ENCODE data around the gene IGF2R.
"Not testable (repeated sequence)": the region's sequence is repeated elsewhere in the genome, so short reads cannot be mapped to it uniquely, and the experiment has no call there.

The IGF2R gene

DNA sequence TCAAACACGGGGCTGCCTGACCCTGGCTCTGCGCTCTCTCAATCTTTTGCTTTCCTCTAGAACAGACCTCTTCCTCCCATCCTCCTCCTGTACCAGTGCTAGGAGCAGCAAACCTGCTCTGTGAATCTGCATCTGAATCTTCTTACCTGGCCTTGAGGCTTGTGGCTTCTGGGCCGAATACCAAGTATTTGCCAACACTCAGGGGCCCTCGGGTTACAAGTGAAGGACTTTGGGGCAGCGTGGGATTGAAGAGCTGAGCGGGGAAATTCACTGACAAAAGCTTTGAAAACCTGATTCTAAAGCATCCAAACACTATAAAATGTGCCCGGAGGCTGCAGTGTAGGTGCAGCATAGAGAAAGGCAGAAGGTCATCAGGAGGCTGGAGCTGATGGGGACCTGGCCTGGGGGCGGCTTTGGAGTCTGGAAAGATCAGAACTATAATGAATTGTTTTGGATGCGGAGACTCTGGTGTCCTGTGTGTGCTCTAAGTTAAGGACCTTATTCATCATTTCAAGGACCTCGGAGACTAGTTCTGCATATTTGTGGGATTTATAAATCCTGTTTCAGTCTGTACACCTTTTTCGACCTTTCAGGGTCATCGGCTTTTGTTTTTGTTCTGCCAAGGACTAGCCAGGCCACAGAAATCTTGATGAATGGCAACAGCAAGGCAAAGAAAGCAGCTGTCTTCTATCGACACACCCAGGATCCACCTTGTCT, 16.4 kb upstream of the IGF2R start:
- DNase-seq (ENCODE audit: low spot score) = no peak

DNA sequence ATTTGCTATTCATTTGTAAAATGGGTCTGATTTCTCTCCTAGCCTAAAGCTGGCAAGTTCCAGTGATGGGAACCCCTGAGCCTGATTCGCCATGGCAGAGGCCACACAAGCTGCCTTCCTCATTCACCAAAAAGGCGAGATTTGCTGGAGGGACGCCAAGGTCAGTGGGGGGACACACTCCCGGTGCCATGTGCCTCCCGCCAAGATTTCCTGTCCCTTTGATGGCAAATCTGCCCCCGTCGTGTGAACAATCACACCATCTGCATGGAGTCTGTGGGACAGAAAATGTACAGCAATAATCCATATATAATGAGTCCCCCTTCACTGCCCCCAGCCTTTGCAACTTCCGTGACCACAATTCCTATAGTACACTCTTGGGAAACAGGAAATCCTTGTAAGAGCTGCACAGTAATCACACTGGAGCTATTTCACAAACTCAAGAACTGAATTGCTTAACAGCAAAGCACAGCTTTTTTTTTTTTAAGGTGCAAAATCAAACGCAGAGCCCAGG, 15.7 kb upstream of the IGF2R start:
- no peak for DNase-seq (ENCODE audit: low spot score)

DNA sequence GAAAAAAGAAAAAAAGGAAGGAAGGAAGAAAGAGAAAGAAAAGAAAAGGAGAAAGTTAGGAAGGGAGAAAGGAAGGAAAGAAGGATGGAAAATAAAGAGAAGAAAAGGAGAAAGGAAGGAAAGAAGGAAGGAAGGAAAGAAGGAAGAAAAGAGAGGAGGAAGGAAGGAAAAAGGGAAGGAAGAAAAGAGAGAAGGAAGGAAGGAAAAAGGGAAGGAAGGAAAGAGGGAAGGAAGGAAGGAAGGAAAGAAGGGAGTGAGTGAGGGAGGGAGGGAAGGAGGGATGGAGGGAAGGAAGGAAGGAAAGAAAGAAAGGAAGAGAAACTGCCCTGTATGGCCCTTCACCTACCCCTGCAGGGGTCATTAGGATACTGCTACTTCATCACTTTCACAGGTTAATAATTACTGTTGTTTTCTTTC, 12.9 kb upstream of the IGF2R start:
- DNase-seq (ENCODE audit: low spot score) = no peak

DNA sequence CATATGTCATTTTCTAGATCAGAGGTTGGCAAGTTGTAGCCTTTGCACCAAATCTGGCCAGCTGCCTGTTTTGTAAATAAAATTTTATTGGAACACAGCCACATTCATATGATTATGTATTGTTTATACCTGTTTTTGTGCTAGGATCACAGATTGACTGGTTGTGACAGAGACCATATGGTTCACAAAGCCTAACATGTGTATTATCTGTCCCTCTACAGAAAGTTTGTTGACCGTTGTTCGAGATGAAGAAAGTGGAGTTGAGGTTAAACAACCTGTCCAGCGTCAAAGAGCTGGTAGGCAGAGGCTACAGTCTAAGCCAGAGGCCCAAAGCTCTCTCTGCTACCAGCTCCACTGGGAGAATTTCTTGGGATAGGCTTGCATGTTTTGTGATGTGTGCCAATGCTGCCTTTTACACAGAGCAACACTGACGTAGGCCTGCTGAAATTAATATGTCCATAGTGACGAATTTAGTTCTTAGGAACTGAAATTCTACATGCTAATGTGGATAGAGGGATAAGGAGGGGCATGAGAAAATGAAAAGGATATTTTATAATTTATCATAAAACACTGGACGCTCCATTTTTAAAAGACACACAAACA, 11.7 kb upstream of the IGF2R start:
- no peak for DNase-seq (ENCODE audit: low spot score)

DNA sequence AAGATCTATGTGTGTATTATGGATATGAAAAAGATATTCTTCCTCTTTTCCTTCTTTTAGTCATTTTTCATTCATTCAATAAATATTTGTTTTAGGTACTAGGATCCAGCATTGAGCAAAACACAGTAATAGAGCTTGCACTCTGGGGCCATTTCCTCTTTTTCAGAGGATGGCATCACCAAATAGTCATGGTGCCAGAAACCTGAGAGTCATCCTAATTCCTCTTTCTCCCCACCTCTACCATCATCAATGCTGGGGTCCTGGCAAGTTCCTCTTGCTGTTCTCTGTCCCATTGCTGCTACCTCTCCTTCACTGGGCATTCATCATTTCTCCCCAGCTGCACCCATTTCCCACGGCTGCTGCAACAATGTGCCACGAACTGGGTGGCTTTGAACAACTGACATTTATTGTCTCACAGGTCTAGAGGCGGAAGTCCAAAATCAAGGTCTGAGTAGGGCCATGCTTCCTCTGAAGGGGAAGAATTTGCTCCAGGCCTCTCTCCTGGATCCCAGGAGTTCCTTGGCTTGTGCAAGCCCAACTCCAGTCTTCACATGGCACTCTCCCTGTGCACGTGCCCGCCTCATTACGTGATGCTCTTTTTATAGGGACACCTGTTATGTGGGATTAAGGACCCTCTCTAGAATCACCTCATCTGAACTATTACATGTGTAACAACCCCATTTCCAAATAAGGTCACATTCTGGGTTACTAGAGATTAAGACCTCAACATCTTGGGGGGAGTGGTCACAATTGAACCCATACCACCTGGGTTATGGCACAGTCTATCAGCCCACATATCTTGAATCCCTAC, 9.5 kb upstream of the IGF2R start:
- no peak for DNase-seq (ENCODE audit: low spot score)

DNA sequence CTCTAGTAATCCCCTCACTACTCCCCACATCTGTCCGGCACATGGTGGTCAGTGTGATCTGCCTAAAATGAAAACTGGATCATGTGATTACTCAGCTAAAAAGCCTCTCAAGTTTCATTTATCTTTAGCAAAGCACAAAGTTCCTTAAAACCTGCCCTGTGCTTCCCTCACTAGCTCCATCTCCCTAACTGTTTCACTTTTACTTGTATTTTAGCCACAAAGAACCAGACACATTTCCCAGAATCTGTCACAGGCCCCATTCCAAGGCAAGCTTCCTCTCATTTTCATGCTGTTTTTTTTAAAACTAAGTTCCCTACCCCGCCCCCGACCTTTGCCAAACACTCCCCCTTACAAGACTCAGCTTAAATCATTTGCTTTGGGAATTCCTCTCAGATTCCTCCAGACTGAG, 8.9 kb upstream of the IGF2R start:
- no peak for DNase-seq (ENCODE audit: low spot score)

DNA sequence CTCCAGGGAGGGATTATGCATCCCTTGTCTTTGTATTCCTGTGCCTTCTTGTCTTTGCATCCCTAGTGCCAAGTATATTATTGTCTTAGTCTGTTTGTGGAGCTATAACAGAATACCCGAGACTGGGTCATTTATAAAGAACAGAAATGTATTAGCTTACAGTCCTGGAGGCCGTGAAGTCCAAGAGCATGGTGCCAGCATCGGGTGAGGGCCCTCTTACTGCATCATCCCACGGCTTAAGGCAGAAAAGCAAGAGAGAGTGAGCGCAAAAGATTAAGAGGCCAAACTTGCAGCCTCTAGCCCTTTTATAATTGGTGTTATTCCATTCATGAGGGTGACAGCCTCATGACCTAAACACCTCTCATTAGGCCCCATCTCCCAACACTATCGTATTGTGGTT, 8.4 kb upstream of the IGF2R start:
- DNase-seq (ENCODE audit: low spot score) = no peak

DNA sequence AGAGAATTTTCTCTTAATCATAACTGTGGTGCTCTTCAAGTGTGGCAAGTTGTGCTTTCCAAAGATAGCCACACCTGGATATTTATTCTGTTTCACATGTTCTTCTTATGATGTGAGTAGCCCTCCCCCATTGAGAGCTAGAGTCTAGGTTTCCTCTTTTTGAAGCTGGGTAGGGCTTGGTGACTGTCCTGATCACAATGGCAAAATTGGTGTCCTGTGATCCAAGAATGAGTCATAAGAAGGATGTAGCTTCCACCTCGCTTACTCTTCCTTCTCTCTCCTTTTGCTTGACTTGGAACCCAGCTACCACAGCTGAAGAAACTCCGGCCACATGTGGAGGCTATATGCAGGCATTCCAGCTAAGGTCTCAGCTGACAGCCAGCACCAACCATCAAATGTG, 7.4 kb upstream of the IGF2R start:
- peak; percentile 26 for DNase-seq (ENCODE audit: low spot score)

DNA sequence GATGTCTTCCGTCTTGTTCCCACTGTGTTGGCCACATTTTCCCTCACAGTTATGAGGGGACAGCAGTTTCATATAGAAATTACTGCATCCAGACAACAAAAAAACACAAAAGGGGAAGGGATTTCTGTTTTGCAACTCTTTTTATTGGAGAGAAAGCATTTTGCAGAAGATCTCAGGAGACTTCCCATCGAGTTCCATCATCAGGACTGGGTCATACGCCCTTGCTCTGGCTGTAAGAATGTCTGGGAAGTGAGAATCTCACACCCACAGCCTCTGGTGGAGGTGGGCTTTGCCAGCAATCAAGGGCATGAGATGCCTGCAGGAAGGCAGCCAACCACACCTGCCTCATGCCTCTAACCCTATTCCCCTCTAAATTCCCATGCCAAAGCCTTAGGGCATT, 5.8 kb upstream of the IGF2R start:
- DNase-seq (ENCODE audit: low spot score) = no peak

DNA sequence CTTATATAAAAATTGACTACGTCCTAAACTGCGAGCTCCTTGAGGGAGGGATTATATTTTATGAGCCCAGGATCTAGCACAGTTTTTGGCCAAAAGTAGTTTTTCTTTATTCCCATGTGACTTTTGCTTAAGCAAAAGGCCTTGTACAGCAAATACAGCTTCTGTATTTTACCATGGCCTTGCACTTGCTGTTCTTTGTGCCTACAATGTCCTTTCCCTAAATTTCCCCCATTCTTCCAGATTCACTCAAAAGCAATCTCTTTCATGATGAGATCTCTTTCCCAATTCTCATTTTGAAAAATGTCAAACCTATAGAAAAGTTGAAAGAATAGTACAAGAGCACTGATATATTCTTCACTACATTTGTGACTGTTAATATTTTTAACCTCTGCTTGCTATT, 4.8 kb upstream of the IGF2R start:
- no peak for DNase-seq (ENCODE audit: low spot score)

DNA sequence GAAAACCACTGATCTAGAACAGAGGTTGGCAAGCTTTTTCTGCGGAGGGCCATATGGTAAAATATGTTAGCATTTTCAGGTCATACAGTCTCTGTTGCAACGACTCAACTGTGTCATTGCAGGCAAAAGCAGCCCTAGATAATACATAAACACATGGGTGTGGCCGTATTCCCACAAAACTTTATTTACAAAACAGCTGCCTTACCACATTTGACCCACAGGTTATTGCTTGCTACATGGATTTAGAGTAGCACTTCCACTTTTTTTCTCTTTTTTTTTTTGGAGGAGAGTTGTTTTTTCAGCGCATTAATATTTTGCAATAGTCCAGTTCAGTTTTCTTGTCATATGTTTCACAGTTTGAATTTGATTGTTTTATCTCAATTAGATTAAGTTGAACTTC, 2.5 kb upstream of the IGF2R start:
- peak; percentile 52 for DNase-seq (ENCODE audit: low spot score)

DNA sequence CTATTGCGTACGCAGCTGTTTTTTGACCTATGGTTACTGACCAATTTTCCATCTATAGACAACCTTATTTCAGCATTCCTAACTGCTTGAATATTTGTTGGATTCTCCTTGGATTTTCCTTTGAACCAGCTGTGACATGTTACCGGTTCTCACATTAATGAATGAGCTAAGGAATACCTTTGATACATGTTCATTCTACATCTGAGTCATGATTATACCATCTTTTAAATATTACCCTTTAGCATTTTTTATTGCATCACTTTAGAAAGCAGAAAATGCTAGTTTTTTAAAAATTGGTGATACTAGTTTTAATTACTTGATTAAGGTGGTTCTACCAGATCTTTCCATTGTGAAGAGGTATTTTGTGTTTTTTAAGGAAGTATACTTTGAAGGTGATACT, 1.9 kb upstream of the IGF2R start:
- DNase-seq (ENCODE audit: low spot score) = no peak

DNA sequence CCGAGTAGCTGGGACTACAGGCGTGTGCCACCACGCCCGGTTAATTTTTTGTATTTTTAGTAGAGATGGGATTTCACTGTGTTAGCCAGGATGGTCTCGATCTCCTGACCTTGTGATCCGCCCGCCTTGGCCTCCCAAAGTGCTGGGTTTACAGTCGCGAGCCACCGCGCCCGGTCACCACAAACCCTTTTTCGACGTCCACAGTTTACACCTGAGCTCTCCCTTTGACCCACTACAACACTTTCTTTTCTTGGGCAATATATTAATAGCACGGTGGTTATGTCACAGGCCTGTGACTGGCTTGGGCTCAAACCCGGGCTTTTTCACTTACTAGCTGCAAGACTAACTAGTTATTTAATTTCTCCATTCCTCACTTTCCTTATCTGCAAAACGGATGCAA, 1.3 kb upstream of the IGF2R start:
- DNase-seq (ENCODE audit: low spot score) = not testable (repeated sequence)

DNA sequence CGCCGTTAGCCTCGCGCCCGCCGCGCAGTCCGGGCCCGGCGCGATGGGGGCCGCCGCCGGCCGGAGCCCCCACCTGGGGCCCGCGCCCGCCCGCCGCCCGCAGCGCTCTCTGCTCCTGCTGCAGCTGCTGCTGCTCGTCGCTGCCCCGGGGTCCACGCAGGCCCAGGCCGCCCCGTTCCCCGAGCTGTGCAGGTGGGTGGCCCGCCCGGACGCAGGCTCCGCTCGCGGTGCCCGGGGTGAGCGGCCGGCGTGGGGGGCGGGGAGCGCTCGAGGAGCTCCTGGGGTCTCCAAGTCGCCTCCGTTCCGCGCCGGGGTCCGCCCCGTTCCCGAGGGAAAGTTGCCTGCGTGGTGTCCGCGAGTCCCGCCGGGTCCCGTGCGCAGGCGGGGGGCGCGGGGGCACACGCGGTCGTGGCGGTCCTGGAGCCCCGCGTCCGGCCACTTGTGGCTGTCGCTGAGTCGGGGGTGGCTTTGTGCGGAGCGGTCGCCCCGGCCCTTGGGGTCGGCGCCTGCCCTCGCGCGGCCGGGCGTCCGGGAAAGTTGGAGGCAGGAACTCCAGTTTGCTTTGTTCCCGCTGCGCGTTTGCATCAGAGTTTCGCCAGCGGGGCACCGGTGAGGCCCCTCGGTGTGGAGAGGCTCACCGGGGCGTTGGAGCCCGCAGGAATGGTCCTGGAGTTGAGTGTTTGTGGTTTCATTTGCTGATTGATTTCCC, 476 bp downstream of the IGF2R start:
- DNase-seq (ENCODE audit: low spot score) = peak; percentile 35

DNA sequence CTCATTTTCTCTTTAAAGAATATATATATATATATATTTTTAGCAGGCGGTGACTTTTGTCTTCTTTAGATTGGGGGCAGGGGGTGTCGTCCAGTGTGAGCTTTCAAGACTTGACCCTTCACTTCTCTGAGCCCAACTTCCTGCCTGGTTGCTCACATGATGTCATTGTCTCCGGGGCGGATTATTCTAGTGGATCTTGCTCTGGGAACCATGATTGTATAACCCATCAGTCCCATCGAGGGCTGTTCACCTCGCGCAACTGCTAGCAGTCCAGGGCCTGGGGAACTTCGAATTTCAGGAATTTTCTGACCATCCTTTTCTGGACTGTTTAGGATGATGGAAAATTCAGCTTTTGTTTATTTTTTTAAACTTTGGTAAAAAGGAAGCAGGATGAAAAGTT, 1.0 kb downstream of the IGF2R start:
- DNase-seq (ENCODE audit: low spot score) = peak; percentile 71

DNA sequence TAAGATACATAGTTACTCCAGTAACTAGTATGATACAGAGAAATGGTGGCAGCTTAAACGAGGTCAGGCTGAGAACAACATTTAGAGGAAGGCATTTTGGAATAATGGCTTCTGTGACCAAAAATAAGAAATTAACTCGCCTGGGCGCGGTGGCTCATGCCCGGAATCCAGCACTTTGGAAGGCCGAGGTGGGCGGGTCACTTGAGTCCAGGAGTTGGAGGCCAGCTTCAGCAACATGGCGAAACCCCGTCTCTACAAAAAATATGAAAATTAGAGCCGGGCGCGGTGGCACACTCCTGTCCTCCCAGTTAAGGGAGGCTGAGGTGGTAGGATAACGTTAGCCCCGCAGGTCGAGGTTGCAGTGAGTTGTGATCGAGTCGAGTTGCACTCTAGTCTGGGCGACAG, 1.8 kb downstream of the IGF2R start:
- DNase-seq (ENCODE audit: low spot score) = no peak

DNA sequence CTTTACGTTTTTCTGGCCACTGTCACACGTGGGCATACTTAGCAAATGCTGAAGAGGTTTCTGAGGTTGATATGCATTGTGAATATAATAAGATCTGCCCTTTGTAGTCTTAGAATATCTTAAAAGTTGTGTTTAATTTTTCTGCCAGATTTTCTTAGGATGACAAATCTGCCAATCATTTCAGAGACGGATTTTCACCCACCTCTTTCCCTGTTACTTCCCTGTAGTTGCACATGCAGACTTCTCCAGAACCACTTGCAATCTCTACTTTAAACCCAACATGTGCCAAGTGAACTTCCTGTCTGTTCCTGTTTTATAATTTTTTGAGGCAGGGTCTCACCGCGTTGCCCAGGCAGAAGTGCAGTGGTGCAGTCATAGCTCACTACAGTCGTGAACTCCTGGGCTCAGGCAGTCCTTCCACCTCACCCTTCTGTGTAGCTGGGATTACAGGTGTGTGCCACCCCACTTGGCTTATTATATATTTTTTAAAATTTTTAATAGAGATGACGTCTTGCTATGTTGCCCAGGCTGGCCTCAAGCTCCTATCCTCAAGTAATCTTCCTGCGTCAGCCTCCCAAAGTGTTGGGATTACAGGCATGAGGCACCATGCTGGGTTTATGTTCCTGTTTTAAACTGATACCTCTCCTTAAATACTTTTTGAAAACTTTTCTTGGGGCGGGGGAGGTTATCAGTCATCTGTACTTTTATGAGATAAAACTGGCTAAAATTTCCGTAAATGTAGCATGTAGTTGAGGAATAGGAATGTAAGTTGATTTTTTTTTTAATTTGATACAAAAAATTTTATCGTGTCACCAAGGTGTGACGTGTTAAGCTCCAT, 2.7 kb downstream of the IGF2R start:
- DNase-seq (ENCODE audit: low spot score) = no peak

DNA sequence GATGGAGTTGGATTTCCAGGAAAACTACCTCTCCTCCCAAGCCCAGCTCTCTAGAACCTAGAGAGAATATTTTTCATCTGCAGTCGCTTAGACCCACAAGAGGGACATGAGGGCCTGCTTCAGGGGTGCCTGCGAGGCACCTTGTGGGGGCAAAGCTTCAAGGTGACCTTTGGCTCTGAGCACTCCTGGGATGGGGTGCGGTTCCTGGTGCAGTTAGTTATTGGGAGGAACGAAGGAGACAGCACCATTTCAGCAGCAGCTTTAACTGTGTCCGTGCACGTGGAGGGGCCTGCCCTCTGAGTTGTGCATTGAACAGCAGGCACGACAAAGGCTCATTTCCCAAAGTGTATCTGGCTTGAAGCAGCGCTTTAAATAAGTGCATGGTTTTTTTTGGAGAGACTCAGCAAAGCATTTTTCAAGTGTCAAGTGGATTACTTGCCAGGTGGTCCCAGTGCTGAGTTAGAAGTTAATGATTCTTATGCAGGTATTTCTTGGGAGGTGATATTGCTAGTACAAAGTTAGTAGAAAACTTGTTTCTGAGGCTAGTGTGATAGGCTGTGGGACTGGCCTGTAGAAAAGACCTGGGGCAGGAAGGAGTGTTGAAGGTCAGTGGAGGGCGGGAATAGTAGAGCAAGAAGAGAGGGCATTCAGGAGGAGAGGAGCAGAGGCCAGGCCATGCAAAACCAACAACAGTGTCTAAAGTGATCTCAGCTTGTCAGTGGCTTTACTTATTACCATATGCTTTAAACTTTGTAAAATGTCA, 3.8 kb downstream of the IGF2R start:
- DNase-seq (ENCODE audit: low spot score) = no peak

DNA sequence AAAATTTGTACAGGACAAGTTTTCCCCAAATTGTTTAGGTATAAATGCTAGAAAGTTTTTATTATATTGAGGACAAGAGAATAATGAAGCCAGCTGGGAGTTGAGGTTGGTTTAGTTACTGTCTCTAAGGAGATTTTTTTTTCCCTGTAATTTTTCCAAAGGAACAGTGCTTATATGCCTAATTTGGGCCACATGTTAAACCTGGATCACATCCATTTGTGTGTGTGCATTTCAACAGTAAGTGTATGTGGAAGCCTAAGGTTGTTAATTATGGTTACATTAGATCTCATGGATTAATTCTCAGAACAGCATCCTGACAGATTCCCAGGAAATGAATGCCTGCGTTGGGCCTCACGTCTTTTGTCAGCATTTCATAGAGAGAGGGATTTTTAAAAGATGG, 4.5 kb downstream of the IGF2R start:
- no peak for DNase-seq (ENCODE audit: low spot score)

DNA sequence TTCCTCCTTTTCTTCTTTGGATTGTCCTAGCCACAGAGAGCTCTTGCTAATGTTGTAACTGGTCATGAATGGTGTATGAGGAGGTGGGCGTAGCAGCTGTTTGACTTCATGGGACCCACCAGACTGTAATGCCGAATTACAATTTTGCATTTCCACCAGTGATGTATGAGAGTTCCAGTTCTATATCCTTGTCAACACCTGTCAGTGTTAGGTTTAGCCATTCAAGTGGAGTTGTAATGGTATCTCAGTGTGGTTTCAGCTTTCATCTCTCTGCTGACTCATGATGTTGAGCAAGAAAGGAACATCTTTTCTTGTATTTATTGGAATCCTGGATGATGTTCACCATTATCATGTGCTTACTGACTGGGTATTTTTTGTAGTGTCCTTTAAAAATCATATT, 5.1 kb downstream of the IGF2R start:
- peak; percentile 65 for DNase-seq (ENCODE audit: low spot score)

DNA sequence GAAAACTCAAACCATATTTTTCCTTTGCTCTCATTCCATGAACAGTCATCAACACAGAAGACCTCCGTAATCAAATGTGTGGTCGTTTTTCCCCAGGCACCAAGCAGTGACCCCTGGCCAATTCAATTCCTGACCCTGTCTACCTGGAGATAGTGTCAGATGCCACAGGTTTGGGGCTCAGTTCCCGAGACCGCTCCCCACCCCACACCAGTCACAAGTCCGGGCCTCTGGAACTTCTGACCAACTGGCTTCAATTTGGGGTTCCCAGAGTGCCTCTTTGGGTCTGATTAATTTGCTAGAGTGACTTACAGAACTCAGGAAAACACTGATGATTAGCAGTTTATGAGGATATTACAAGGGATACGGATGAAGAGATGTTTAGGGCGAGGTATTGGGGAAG, 6.0 kb downstream of the IGF2R start:
- DNase-seq (ENCODE audit: low spot score) = no peak
